K562 (cell line): ENCODE measurements around the gene PRKCQ. TPM values are rescaled to one million over a fixed set of nuclear protein-coding genes. Genes with fewer than 3 reads are reported as not detected.

Experiments used
- CBFA2T3 ChIP-seq: fragments of 450-650 bp; IDR thresholded peaks from 2 replicates; pipeline ENCODE4 v1.6.1; 2017
- ETS2 ChIP-seq: IDR thresholded peaks from 2 replicates; pipeline ENCODE4 v1.6.1; 2016; ENCODE audit warnings: borderline replicate concordance, missing genetic modification characterization, mild to moderate bottlenecking, moderate library complexity, missing compliant biosample characterization; ENCODE audit not compliant: poor library complexity, severe bottlenecking
- KAT8 ChIP-seq: fragments of 450-650 bp; IDR thresholded peaks from 2 replicates; pipeline ENCODE4 v1.6.1; 2016; ENCODE audit warnings: low read depth, mild to moderate bottlenecking
- MCM3 ChIP-seq: fragments of 450-650 bp; IDR thresholded peaks from 2 replicates; pipeline ENCODE4 v1.6.1; 2016
- RBFOX2 ChIP-seq: fragments of 200-400 bp; formaldehyde crosslinking; IDR thresholded peaks from 2 replicates; pipeline ENCODE4 v1.6.1; 2017; ENCODE audit warnings: low read depth, mild to moderate bottlenecking, low read length, moderate library complexity
- SMAD4 ChIP-seq: fragments of 250-450 bp; sonication (Bioruptor Pico); conservative IDR thresholded peaks from 2 replicates; pipeline ENCODE4 v1.8.0; 2021; ENCODE audit warnings: inconsistent platforms, mild to moderate bottlenecking, moderate library complexity
- TBP ChIP-seq: optimal IDR thresholded peaks from 2 replicates; pipeline ENCODE3; 2011; ENCODE audit warnings: low read depth, low read length, improper control_type of control experiment
- TEAD1 ChIP-seq, 2 experiments: fragments of 450-650 bp in 1 of 2; sonication (generic) in 1 of 2; formaldehyde crosslinking; IDR thresholded peaks; 2 replicates each; pipeline versions ENCODE4 v1.4.0 to v1.8.0; 2020 to 2022; ENCODE audit warnings: mild to moderate bottlenecking in 2 of 2, missing genetic modification reagents in 1 of 2
- ZNF551 ChIP-seq: fragments of 250-450 bp; sonication (Bioruptor Pico); IDR thresholded peaks from 2 replicates; pipeline ENCODE4 v1.5.0; 2021; ENCODE audit warnings: mild to moderate bottlenecking, moderate library complexity
- polyA plus RNA-seq, 8 experiments: library from polyadenylated mRNA; depleted of rRNA in 4 of 8; stranded (reverse) in 5 of 8; unstranded in 3 of 8; fragments of >200 nt; fragmentation: Nextera tagmentation in 2 of 8; fragmentation: Illumina TruSeq in 1 of 8; extraction: Ambion mirVana in 2 of 8; extraction: Trizol in 1 of 8; gene quantifications; 2 replicates each; pipeline versions ENCODE4 v1.2.1 to v1.2.3, GENCODE V29; 2011 to 2014; ENCODE audit warnings: inconsistent platforms in 1 of 8, missing spikeins in 1 of 8
- total RNA-seq, 7 experiments: library from RNA; depleted of rRNA in 6 of 7; stranded (reverse); fragments of >200 nt in 6 of 7; fragmentation: Illumina TruSeq in 2 of 7; extraction: Trizol in 2 of 7; gene quantifications; 2 replicates each; pipeline versions ENCODE4 v1.2.1 to v1.2.3, GENCODE V29; 2011 to 2021; ENCODE audit warnings: low replicate concordance in 1 of 7
- TF ChIP-seq, protein P1 (sequence below): fragments of 250-450 bp; sonication (Bioruptor Pico); IDR thresholded peaks from 2 replicates; pipeline ENCODE4 v1.9.0; 2021; ENCODE audit warnings: mild to moderate bottlenecking, inconsistent platforms
- TF ChIP-seq, protein P2 (sequence below): fragments of 150-350 bp; conservative IDR thresholded peaks from 2 replicates; pipeline ENCODE4 v1.6.1; 2014; ENCODE audit warnings: low read length
- TF ChIP-seq, protein P3 (sequence below): fragments of 250-450 bp; sonication (Bioruptor Pico); IDR thresholded peaks from 2 replicates; pipeline ENCODE4 v1.5.0; 2021
- TF ChIP-seq, protein P4 (sequence below): sonication (generic); formaldehyde crosslinking; IDR thresholded peaks from 2 replicates; pipeline ENCODE4 v1.8.0; 2023; ENCODE audit warnings: mild to moderate bottlenecking, missing genetic modification reagents
- TF ChIP-seq, protein P5 (sequence below): fragments of 450-650 bp; formaldehyde crosslinking; IDR thresholded peaks from 2 replicates; pipeline ENCODE4 v1.4.0; 2022; ENCODE audit warnings: mild to moderate bottlenecking, moderate library complexity

The PRKCQ gene
- total and polyA plus RNA-seq, 9 of the 15 experiments (the other 6 are each of a cell fraction or from before 2014, with no cell fraction given), result 4.4 to 23.3 (median 14.6) TPM

DNA sequence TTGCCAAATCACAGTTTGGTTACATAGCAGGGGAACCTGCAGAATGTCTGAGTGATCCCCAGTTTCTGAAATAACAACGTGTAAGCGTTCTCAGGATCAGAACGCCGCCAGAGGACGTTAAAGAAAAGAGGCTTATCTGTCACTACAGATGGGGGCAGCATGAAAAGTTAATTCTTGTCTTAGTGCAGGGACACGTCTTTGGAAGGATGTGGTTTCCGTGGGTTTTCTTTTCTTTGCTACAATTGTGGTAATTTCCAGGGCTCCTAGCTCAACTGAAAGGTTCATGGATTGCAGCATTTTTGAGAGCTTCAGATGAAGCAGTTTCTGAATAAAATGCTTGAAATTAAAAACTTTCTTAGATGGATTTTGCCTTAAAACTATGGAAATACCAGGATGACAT is 106.6 kb downstream of the PRKCQ start (continued):
- TF ChIP-seq CBFA2T3 (peak; percentile 94), RBFOX2 (peak; percentile 44; the same call in 1 of the 2 replicates), KAT8 (no peak), ETS2 (tag) (no peak), TEAD1 (CRISPR knock-in tag; IDR thresholded peaks at IDR 0.05) (peak in 1 of 2 experiments; percentile 42; a peak in 1 of 4 replicates), MCM3 (no peak), ZNF551 (CRISPR knock-in tag) (0 out of 2 replicates have a peak, but pooled peaks have one; percentile 4), SMAD4 (peak; percentile 46), TBP (peak; percentile 35)
- TF ChIP-seq, protein P1, sequence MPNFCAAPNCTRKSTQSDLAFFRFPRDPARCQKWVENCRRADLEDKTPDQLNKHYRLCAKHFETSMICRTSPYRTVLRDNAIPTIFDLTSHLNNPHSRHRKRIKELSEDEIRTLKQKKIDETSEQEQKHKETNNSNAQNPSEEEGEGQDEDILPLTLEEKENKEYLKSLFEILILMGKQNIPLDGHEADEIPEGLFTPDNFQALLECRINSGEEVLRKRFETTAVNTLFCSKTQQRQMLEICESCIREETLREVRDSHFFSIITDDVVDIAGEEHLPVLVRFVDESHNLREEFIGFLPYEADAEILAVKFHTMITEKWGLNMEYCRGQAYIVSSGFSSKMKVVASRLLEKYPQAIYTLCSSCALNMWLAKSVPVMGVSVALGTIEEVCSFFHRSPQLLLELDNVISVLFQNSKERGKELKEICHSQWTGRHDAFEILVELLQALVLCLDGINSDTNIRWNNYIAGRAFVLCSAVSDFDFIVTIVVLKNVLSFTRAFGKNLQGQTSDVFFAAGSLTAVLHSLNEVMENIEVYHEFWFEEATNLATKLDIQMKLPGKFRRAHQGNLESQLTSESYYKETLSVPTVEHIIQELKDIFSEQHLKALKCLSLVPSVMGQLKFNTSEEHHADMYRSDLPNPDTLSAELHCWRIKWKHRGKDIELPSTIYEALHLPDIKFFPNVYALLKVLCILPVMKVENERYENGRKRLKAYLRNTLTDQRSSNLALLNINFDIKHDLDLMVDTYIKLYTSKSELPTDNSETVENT (CRISPR knock-in tag), result no peak
- TF ChIP-seq, protein P2, sequence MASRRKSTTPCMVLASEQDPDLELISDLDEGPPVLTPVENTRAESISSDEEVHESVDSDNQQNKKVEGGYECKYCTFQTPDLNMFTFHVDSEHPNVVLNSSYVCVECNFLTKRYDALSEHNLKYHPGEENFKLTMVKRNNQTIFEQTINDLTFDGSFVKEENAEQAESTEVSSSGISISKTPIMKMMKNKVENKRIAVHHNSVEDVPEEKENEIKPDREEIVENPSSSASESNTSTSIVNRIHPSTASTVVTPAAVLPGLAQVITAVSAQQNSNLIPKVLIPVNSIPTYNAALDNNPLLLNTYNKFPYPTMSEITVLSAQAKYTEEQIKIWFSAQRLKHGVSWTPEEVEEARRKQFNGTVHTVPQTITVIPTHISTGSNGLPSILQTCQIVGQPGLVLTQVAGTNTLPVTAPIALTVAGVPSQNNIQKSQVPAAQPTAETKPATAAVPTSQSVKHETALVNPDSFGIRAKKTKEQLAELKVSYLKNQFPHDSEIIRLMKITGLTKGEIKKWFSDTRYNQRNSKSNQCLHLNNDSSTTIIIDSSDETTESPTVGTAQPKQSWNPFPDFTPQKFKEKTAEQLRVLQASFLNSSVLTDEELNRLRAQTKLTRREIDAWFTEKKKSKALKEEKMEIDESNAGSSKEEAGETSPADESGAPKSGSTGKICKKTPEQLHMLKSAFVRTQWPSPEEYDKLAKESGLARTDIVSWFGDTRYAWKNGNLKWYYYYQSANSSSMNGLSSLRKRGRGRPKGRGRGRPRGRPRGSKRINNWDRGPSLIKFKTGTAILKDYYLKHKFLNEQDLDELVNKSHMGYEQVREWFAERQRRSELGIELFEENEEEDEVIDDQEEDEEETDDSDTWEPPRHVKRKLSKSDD, result no peak
- TF ChIP-seq, protein P3, sequence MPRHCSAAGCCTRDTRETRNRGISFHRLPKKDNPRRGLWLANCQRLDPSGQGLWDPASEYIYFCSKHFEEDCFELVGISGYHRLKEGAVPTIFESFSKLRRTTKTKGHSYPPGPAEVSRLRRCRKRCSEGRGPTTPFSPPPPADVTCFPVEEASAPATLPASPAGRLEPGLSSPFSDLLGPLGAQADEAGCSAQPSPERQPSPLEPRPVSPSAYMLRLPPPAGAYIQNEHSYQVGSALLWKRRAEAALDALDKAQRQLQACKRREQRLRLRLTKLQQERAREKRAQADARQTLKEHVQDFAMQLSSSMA (CRISPR knock-in tag), result no peak
- TF ChIP-seq, protein P4, sequence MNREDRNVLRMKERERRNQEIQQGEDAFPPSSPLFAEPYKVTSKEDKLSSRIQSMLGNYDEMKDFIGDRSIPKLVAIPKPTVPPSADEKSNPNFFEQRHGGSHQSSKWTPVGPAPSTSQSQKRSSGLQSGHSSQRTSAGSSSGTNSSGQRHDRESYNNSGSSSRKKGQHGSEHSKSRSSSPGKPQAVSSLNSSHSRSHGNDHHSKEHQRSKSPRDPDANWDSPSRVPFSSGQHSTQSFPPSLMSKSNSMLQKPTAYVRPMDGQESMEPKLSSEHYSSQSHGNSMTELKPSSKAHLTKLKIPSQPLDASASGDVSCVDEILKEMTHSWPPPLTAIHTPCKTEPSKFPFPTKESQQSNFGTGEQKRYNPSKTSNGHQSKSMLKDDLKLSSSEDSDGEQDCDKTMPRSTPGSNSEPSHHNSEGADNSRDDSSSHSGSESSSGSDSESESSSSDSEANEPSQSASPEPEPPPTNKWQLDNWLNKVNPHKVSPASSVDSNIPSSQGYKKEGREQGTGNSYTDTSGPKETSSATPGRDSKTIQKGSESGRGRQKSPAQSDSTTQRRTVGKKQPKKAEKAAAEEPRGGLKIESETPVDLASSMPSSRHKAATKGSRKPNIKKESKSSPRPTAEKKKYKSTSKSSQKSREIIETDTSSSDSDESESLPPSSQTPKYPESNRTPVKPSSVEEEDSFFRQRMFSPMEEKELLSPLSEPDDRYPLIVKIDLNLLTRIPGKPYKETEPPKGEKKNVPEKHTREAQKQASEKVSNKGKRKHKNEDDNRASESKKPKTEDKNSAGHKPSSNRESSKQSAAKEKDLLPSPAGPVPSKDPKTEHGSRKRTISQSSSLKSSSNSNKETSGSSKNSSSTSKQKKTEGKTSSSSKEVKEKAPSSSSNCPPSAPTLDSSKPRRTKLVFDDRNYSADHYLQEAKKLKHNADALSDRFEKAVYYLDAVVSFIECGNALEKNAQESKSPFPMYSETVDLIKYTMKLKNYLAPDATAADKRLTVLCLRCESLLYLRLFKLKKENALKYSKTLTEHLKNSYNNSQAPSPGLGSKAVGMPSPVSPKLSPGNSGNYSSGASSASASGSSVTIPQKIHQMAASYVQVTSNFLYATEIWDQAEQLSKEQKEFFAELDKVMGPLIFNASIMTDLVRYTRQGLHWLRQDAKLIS (CRISPR knock-in tag), result 0 out of 2 replicates have a peak, but pooled peaks have one; percentile 24
- TF ChIP-seq, protein P5, sequence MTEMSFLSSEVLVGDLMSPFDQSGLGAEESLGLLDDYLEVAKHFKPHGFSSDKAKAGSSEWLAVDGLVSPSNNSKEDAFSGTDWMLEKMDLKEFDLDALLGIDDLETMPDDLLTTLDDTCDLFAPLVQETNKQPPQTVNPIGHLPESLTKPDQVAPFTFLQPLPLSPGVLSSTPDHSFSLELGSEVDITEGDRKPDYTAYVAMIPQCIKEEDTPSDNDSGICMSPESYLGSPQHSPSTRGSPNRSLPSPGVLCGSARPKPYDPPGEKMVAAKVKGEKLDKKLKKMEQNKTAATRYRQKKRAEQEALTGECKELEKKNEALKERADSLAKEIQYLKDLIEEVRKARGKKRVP (CRISPR knock-in tag), result no peak; the same call in 1 of the 2 replicates
